ENCODE measurements around the gene SV2C.

Gene SV2C

DNA sequence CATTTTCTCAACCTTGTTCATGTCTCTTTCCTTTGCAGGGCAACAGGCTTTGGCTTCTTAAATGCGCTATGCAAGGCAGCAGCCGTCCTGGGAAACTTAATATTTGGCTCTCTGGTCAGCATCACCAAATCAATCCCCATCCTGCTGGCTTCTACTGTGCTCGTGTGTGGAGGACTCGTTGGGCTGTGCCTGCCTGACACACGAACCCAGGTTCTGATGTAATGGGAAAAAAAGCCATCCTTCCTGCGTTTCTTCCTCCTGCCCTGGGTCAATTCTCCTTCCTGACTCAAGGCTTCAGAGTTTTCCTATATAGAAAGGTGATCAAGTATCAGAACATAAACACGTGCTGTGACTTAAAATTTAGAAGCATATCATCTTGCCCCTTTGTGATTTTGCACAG lies 242.1 kb downstream of the SV2C start:
- Histone ChIP-seq H2AFZ (ENCODE audit: low read length) (peak overlapping the region; percentile 59), H3K79me2 (ENCODE audit: low read length) (no peaks in the 10 kb centered on the region), H3K9me2 (replicated peaks; ENCODE audit: insufficient read depth, low read length) (no peaks in the 10 kb centered on the region), H3K4me2 (ENCODE audit: low read depth, low read length) (peak overlapping the region; percentile 61), H3K4me1 (ENCODE audit: low read length) (peaks cover 33% of the 10 kb centered on the region), H3K4me3 (ENCODE audit: low read length) (peak overlapping the region; percentile 6; the same call in 1 of the 2 replicates), H3K27me3 (replicated peaks; ENCODE audit: insufficient read depth, low read length) (no peaks in the 10 kb centered on the region), H3F3A (ENCODE audit: insufficient read depth, low read length) (peaks cover 26% of the 10 kb centered on the region), H3K9me3 (replicated peaks; ENCODE audit: insufficient read depth, low read length) (no peaks in the 10 kb centered on the region), H4K20me1 (ENCODE audit: insufficient read depth, low read length) (no peaks in the 10 kb centered on the region), H3K36me3 (replicated peaks; ENCODE audit: insufficient read depth, low read length) (no peaks in the 10 kb centered on the region), H3K27ac (ENCODE audit: low read length) (peak overlapping the region; percentile 82), H3K9ac (ENCODE audit: low read length) (peak overlapping the region; percentile 40)
- no peak for DNase-seq
- TF ChIP-seq EZH2 (optimal IDR thresholded peaks at IDR 0.05; ENCODE audit: low read depth, low read length): no peak
- TF ChIP-seq, protein P1, sequence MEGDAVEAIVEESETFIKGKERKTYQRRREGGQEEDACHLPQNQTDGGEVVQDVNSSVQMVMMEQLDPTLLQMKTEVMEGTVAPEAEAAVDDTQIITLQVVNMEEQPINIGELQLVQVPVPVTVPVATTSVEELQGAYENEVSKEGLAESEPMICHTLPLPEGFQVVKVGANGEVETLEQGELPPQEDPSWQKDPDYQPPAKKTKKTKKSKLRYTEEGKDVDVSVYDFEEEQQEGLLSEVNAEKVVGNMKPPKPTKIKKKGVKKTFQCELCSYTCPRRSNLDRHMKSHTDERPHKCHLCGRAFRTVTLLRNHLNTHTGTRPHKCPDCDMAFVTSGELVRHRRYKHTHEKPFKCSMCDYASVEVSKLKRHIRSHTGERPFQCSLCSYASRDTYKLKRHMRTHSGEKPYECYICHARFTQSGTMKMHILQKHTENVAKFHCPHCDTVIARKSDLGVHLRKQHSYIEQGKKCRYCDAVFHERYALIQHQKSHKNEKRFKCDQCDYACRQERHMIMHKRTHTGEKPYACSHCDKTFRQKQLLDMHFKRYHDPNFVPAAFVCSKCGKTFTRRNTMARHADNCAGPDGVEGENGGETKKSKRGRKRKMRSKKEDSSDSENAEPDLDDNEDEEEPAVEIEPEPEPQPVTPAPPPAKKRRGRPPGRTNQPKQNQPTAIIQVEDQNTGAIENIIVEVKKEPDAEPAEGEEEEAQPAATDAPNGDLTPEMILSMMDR (IDR thresholded peaks at IDR 0.05; ENCODE audit: low read length): no peak
- TF ChIP-seq EZH2phosphoT487 (IDR thresholded peaks at IDR 0.05; ENCODE audit: low read length): no peak

DNA sequence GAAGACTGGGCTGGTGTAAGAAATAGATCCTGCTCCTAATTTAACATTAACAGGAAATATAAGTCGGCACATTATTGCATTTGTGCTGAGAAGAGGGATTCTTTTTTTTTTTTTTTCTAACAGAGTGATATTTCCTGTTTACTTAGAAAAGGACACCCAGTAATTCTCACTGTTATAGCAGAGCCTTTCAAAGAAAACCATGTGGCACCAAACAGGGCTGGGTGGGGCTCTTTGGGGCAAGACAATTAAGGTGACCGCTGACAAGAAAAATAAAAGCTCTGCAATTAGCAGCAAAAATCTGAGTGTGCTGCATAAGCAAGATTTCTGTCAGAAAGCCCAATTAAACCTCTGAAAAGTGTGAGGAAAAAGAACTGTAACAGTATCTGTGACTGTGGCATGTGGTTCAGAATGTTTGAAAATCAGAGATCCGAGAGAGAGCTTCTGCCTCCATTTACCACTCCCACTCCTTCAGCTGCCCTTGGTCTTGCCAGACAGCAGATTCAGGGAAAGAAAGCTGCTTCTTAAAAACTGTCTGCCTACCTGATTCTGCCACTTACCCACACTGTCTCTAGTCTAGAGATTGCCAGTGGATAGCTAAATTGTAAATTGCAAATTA lies 242.8 kb downstream of the SV2C start:
- peak; percentile 89 for DNase-seq
- no peaks in the 10 kb centered on the region for H3K36me3 ChIP-seq (replicated peaks; ENCODE audit: insufficient read depth, low read length)
- peak overlapping the region; percentile 82 for H3K27ac ChIP-seq (ENCODE audit: low read length)
- H3K4me1 ChIP-seq (ENCODE audit: low read length): peaks cover 36% of the 10 kb centered on the region
- H4K20me1 ChIP-seq (ENCODE audit: insufficient read depth, low read length): no peaks in the 10 kb centered on the region
- TF ChIP-seq EZH2 (optimal IDR thresholded peaks at IDR 0.05; ENCODE audit: low read depth, low read length) (no peak), EZH2phosphoT487 (IDR thresholded peaks at IDR 0.05; ENCODE audit: low read length) (no peak)
- TF ChIP-seq, protein P1 (IDR thresholded peaks at IDR 0.05; ENCODE audit: low read length): no peak
- no peaks in the 10 kb centered on the region for H3K9me3 ChIP-seq (replicated peaks; ENCODE audit: insufficient read depth, low read length)
- H3K4me3 ChIP-seq (ENCODE audit: low read length): peak overlapping the region; percentile 6; the same call in 1 of the 2 replicates
- peak overlapping the region; percentile 59 for H2AFZ ChIP-seq (ENCODE audit: low read length)
- H3K27me3 ChIP-seq (replicated peaks; ENCODE audit: insufficient read depth, low read length): no peaks in the 10 kb centered on the region
- H3K9ac ChIP-seq (ENCODE audit: low read length): peak overlapping the region; percentile 40
- peak overlapping the region; percentile 61 for H3K4me2 ChIP-seq (ENCODE audit: low read depth, low read length)
- H3K79me2 ChIP-seq (ENCODE audit: low read length): no peaks in the 10 kb centered on the region
- no peaks in the 10 kb centered on the region for H3K9me2 ChIP-seq (replicated peaks; ENCODE audit: insufficient read depth, low read length)
- peaks cover 30% of the 10 kb centered on the region for H3F3A ChIP-seq (ENCODE audit: insufficient read depth, low read length)

DNA sequence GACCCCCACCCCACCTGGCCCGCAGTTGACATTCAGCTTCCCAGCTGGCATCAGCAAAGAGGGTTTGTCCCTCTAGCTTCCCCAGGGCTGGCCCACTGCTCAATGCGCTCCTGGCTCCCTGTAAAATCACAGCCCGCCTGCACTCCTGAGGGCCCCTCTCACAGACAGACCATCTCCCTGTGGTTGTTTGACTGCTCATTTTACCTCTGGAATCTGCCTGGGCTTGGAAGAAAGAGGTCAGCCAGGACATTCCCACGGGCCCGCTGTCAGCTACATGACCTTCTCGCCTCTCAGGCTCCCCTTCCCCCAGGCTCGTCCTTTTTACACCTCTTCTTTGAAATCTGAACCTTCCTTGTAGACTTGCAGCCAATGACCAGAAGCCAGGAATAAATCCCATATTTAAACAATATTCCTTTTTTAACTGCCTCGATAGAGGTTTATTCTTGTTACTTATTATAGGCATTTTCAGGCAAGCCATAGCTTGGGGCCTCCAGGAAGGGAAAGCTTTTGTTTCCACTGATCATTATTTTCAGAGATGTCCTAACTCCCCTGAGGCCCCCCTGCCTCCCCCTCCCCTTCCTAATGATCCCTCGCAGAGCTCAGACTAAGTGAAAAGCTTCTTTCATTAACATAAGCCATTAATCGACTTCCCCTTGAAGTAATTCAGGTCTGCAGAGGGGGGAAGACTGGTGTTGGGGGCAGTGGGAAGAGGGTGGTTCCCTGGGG lies 243.6 kb downstream of the SV2C start:
- Histone ChIP-seq H4K20me1 (ENCODE audit: insufficient read depth, low read length) (no peaks in the 10 kb centered on the region), H3F3A (ENCODE audit: insufficient read depth, low read length) (peaks cover 37% of the 10 kb centered on the region), H3K27ac (ENCODE audit: low read length) (peak overlapping the region; percentile 82), H3K9me2 (replicated peaks; ENCODE audit: insufficient read depth, low read length) (no peaks in the 10 kb centered on the region), H3K36me3 (replicated peaks; ENCODE audit: insufficient read depth, low read length) (no peaks in the 10 kb centered on the region), H3K4me1 (ENCODE audit: low read length) (peaks cover 42% of the 10 kb centered on the region), H3K9ac (ENCODE audit: low read length) (peak overlapping the region; percentile 40; the same call in 1 of the 2 replicates), H3K27me3 (replicated peaks; ENCODE audit: insufficient read depth, low read length) (no peaks in the 10 kb centered on the region), H3K4me2 (ENCODE audit: low read depth, low read length) (0 out of 2 replicates have a peak overlapping the region, but pooled peaks have one; percentile 61), H3K9me3 (replicated peaks; ENCODE audit: insufficient read depth, low read length) (no peaks in the 10 kb centered on the region), H3K4me3 (ENCODE audit: low read length) (no peak overlapping the region), H2AFZ (ENCODE audit: low read length) (peak overlapping the region; percentile 59), H3K79me2 (ENCODE audit: low read length) (no peaks in the 10 kb centered on the region)
- TF ChIP-seq EZH2 (optimal IDR thresholded peaks at IDR 0.05; ENCODE audit: low read depth, low read length): no peak
- no peak for TF ChIP-seq EZH2phosphoT487 (IDR thresholded peaks at IDR 0.05; ENCODE audit: low read length)
- TF ChIP-seq, protein P1 (IDR thresholded peaks at IDR 0.05; ENCODE audit: low read length): no peak
- no peak for DNase-seq
